Neural cell (in vitro differentiated cells): ENCODE results near the gene YIPF2. TPM values are rescaled to one million over a fixed set of nuclear protein-coding genes. Genes with fewer than 3 reads are reported as not detected.

Experiments used
- H2AFZ ChIP-seq: fragments of 200-600, 300-800 bp; sonication (generic), shearing (Covaris generic); 2 replicates; pipeline ENCODE4 v1.6.0; 2014; ENCODE audit warnings: low read depth, mild to moderate bottlenecking, antibody characterized with exemption, low read length, moderate library complexity
- H3F3A ChIP-seq: fragments of 200-600 bp; shearing (Covaris generic); 2 replicates; pipeline ENCODE4 v1.6.1; 2016; ENCODE audit warnings: mild to moderate bottlenecking, moderate library complexity, mixed read lengths, antibody characterized with exemption, low read length; ENCODE audit not compliant: insufficient read depth, poor library complexity, severe bottlenecking
- H3K27ac ChIP-seq: fragments of 200-600, 300-800 bp; sonication (generic), shearing (Covaris generic); 2 replicates; pipeline ENCODE4 v1.5.1; 2014; ENCODE audit warnings: mild to moderate bottlenecking, low read length, moderate library complexity
- H3K27me3 ChIP-seq: fragments of 300-800, 200-600 bp; sonication (generic), shearing (Covaris generic); 2 replicates; pipeline ENCODE4 v1.6.0; 2014; ENCODE audit warnings: mild to moderate bottlenecking, low read depth, low read length, moderate library complexity; ENCODE audit not compliant: insufficient read depth
- H3K36me3 ChIP-seq: fragments of 300-800, 200-600 bp; sonication (generic), shearing (Covaris generic); 2 replicates; pipeline ENCODE4 v1.5.1; 2014; ENCODE audit warnings: mild to moderate bottlenecking, antibody characterized with exemption, low read length, moderate library complexity; ENCODE audit not compliant: insufficient read depth
- H3K4me2 ChIP-seq: fragments of 300-800, 200-600 bp; sonication (generic), shearing (Covaris generic); 2 replicates; pipeline ENCODE4 v1.6.0; 2014; ENCODE audit warnings: mild to moderate bottlenecking, low read length
- H3K4me3 ChIP-seq: fragments of 300-800, 200-600 bp; sonication (generic), shearing (Covaris generic); 2 replicates; pipeline ENCODE4 v1.5.1; 2014; ENCODE audit warnings: mild to moderate bottlenecking, low read length, moderate library complexity
- H3K79me2 ChIP-seq: fragments of 200-600 bp; shearing (Covaris generic); replicated peaks from 2 replicates; pipeline ENCODE4 v1.6.0; 2014; ENCODE audit warnings: mild to moderate bottlenecking, low read length, moderate library complexity; ENCODE audit not compliant: insufficient read depth
- H3K9ac ChIP-seq: fragments of 300-800, 200-600 bp; sonication (generic), shearing (Covaris generic); 2 replicates; pipeline ENCODE4 v1.6.1; 2016; ENCODE audit warnings: mild to moderate bottlenecking, low read length, mixed read lengths
- H3K9me2 ChIP-seq: fragments of 200-600 bp; shearing (Covaris generic); 2 replicates; pipeline ENCODE4 v1.6.1; 2016; ENCODE audit warnings: mild to moderate bottlenecking, low read length, mixed read lengths; ENCODE audit not compliant: insufficient read depth
- H3K9me3 ChIP-seq: fragments of 200-600, 300-800 bp; sonication (generic), shearing (Covaris generic); 2 replicates; pipeline ENCODE4 v1.6.1; 2016; ENCODE audit warnings: mild to moderate bottlenecking, mixed run types, low read length, moderate library complexity, mixed read lengths
- H4K20me1 ChIP-seq: fragments of 200-600 bp; shearing (Covaris generic); 2 replicates; pipeline ENCODE4 v1.6.1; 2016; ENCODE audit warnings: mild to moderate bottlenecking, mixed run types; ENCODE audit not compliant: insufficient read depth
- CTCF ChIP-seq: fragments of 450-650 bp; IDR thresholded peaks from 2 replicates; pipeline ENCODE4 v1.5.1; 2014; ENCODE audit warnings: antibody characterized with exemption, mild to moderate bottlenecking, moderate library complexity; ENCODE audit not compliant: poor library complexity, severe bottlenecking
- TAF1 ChIP-seq: IDR thresholded peaks from 2 replicates; pipeline ENCODE4 v1.6.1; 2012; ENCODE audit warnings: low read depth
- polyA plus RNA-seq: library from polyadenylated mRNA; depleted of rRNA; stranded (reverse); fragments of >200 nt; gene quantifications from 2 replicates; pipeline ENCODE4 v1.2.3, GENCODE V29; 2014

The YIPF2 gene
- polyA plus RNA-seq, 1 donor from 2014 or later = 101 TPM

GRCh38 chr19:10872546-10873107 lies 55.8 kb downstream of the YIPF2 start:
- Histone ChIP-seq H3K9ac (peak overlapping the region; percentile 90), H3K9me2 (no peaks in the 10 kb centered on the region), H3K27ac (peak overlapping the region; percentile 89), H3F3A (no peaks in the 10 kb centered on the region), H4K20me1 (no peaks in the 10 kb centered on the region), H3K4me2 (peak overlapping the region; percentile 71), H3K9me3 (no peaks in the 10 kb centered on the region), H2AFZ (no peak overlapping the region), H3K4me3 (peak overlapping the region; percentile 90), H3K79me2 (peaks cover 48% of the 10 kb centered on the region), H3K36me3 (no peaks in the 10 kb centered on the region), H3K27me3 (no peaks in the 10 kb centered on the region)
- TF ChIP-seq TAF1 (no peak), CTCF (peak; percentile 6)

Other genes with a start within 250 kb of the YIPF2 start
- 208 and 249 TPM in 2 replicates for gene QTRT1, start 227.2 kb downstream of the YIPF2 start, polyA plus RNA-seq
- gene DNM2, start 210.6 kb downstream of the YIPF2 start, polyA plus RNA-seq = 31.4 and 34.8 TPM in 2 replicates
- 20.2 and 28.1 TPM in 2 replicates for gene TMED1, start 92.4 kb downstream of the YIPF2 start, polyA plus RNA-seq
- gene C19orf38, start 80.2 kb downstream of the YIPF2 start, polyA plus RNA-seq = not detected in 2 replicates
- 22.3 and 37.9 TPM in 2 replicates for gene CARM1, start 57.1 kb downstream of the YIPF2 start, polyA plus RNA-seq
- gene TIMM29, start 172 bp upstream of the YIPF2 start, polyA plus RNA-seq = 39.4 and 52.1 TPM in 2 replicates
- 97.3 and 116 TPM in 2 replicates for gene SMARCA4, start 32.4 kb upstream of the YIPF2 start, polyA plus RNA-seq
- gene LDLR, start 160.8 kb upstream of the YIPF2 start, polyA plus RNA-seq = 23.2 and 26.4 TPM in 2 replicates
- gene SPC24, start 227.1 kb upstream of the YIPF2 start, polyA plus RNA-seq = 0.40 and 2.5 TPM in 2 replicates